Neural cell (in vitro differentiated cells): ENCODE measurements around the gene SLC27A2.

ENCODE experiments used
- EP300 ChIP-seq: fragments of 450-650 bp; conservative IDR thresholded peaks from 2 replicates; pipeline ENCODE4 v1.6.1; 2014; ENCODE audit warnings: antibody characterized with exemption, mild to moderate bottlenecking, moderate library complexity; ENCODE audit not compliant: poor library complexity, severe bottlenecking
- EZH2 ChIP-seq: fragments of 200-600, 300-800 bp; shearing (Covaris generic), sonication (generic); IDR thresholded peaks from 2 replicates; pipeline ENCODE4 v1.6.1; 2014; ENCODE audit warnings: antibody characterized with exemption, low read length, borderline replicate concordance, mild to moderate bottlenecking; ENCODE audit not compliant: insufficient read depth, poor library complexity, severe bottlenecking
- MXI1 ChIP-seq: fragments of 450-650 bp; conservative IDR thresholded peaks from 2 replicates; pipeline ENCODE4 v1.6.1; 2014; ENCODE audit warnings: antibody characterized with exemption, mild to moderate bottlenecking; ENCODE audit not compliant: poor library complexity, severe bottlenecking
- POLR2AphosphoS5 ChIP-seq: IDR thresholded peaks from 2 replicates; pipeline ENCODE4 v1.6.1; 2012
- REST ChIP-seq: IDR thresholded peaks from 2 replicates; pipeline ENCODE4 v1.6.1; 2012; ENCODE audit warnings: borderline replicate concordance
- SMC3 ChIP-seq: fragments of 450-650 bp; conservative IDR thresholded peaks from 2 replicates; pipeline ENCODE4 v1.6.1; 2014; ENCODE audit warnings: antibody characterized with exemption, mild to moderate bottlenecking, moderate library complexity; ENCODE audit not compliant: poor library complexity
- TF ChIP-seq, protein P1 (sequence below): fragments of 450-650 bp; IDR thresholded peaks from 2 replicates; pipeline ENCODE4 v1.5.1; 2014; ENCODE audit warnings: antibody characterized with exemption, mild to moderate bottlenecking, moderate library complexity; ENCODE audit not compliant: poor library complexity, severe bottlenecking

GRCh38 chr15:50192926-50193620 is 11.1 kb downstream of the SLC27A2 start:
- no peak for TF ChIP-seq EZH2
- no peak for TF ChIP-seq SMC3
- TF ChIP-seq POLR2AphosphoS5 = no peak
- TF ChIP-seq, protein P1, sequence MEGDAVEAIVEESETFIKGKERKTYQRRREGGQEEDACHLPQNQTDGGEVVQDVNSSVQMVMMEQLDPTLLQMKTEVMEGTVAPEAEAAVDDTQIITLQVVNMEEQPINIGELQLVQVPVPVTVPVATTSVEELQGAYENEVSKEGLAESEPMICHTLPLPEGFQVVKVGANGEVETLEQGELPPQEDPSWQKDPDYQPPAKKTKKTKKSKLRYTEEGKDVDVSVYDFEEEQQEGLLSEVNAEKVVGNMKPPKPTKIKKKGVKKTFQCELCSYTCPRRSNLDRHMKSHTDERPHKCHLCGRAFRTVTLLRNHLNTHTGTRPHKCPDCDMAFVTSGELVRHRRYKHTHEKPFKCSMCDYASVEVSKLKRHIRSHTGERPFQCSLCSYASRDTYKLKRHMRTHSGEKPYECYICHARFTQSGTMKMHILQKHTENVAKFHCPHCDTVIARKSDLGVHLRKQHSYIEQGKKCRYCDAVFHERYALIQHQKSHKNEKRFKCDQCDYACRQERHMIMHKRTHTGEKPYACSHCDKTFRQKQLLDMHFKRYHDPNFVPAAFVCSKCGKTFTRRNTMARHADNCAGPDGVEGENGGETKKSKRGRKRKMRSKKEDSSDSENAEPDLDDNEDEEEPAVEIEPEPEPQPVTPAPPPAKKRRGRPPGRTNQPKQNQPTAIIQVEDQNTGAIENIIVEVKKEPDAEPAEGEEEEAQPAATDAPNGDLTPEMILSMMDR = no peak
- no peak for TF ChIP-seq MXI1
- no peak for TF ChIP-seq REST
- no peak for TF ChIP-seq EP300
